ENCODE data around the gene DGKQ. TPM values are rescaled to one million over a fixed set of nuclear protein-coding genes. Genes with fewer than 3 reads are reported as not detected.

DGKQ gene
- total and polyA plus RNA-seq, 9 of the 15 experiments (the other 6 are each of a cell fraction or from before 2014, with no cell fraction given) = 0.17 to 22.0 (median 5.6) TPM

- Histone ChIP-seq H3K4me2 (ENCODE audit: insufficient read depth, low read length) (no peak overlapping the region), H3K9me3 (replicated peaks; ENCODE audit: control insufficient read depth, insufficient read depth, low read depth, low read length) (no peaks in the 10 kb centered on the region), H4K20me1 (replicated peaks; ENCODE audit: control insufficient read depth, insufficient read depth, low read length) (no peaks in the 10 kb centered on the region), H3K4me1 (replicated peaks in 1 of 2; ENCODE audit: control insufficient read depth in 2 of 2, insufficient read depth in 2 of 2, low read length in 2 of 2) (peaks cover 7 to 39% of the 10 kb centered on the region in 2 experiments; a peak in 3 of 5 replicates), H3K36me3 (ENCODE audit: control insufficient read depth, insufficient read depth, low read length) (no peaks in the 10 kb centered on the region), H2AFZ (ENCODE audit: low read depth, low read length) (no peak overlapping the region), H3K27me3 (ENCODE audit: control insufficient read depth in 2 of 2, insufficient read depth in 2 of 2, low read length in 2 of 2) (no peaks in the 10 kb centered on the region), H3K4me3 (no peak overlapping the region), H3K27ac (ENCODE audit: extremely low read depth, low read depth, low read length) (no peak overlapping the region), H3K79me2 (ENCODE audit: control insufficient read depth, insufficient read depth, low read length) (no peaks in the 10 kb centered on the region), H3K9ac (ENCODE audit: insufficient read depth in 1 of 2, low read depth in 2 of 2, low read length in 2 of 2) (no peak overlapping the region), H3K9me1 (ENCODE audit: control insufficient read depth, insufficient read depth, low read length) (no peaks in the 10 kb centered on the region)
- TF ChIP-seq MIER1 (IDR thresholded peaks at IDR 0.05; ENCODE audit: low read depth) = no peak
- TF ChIP-seq, protein P1, sequence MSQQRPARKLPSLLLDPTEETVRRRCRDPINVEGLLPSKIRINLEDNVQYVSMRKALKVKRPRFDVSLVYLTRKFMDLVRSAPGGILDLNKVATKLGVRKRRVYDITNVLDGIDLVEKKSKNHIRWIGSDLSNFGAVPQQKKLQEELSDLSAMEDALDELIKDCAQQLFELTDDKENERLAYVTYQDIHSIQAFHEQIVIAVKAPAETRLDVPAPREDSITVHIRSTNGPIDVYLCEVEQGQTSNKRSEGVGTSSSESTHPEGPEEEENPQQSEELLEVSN (IDR thresholded peaks at IDR 0.05; ENCODE audit: borderline replicate concordance in 1 of 2, extremely low read depth in 1 of 2, insufficient read depth in 1 of 2, insufficient read length in 1 of 2, low read depth in 1 of 2, low read length in 1 of 2, poor library complexity in 1 of 2, severe bottlenecking in 1 of 2) = no peak
- 0 out of 2 replicates have a peak, but pooled peaks have one; percentile 4 for TF ChIP-seq RBFOX2 (IDR thresholded peaks at IDR 0.05; ENCODE audit: low read depth, low read length)
- intact Hi-C loops (cut with micrococcal nuclease) = no loop called here
- WGBS (ENCODE audit: insufficient coverage, low coverage, missing lambda C conversion rate) = 66% methylated on average over 17 of the region's 25 CpGs
- no peak for DNase-seq (ENCODE audit: extremely low read depth in 1 of 4, low spot score in 3 of 4)
- in situ Hi-C loops (cut with MboI) = no loop called here
- no peak for ATAC-seq
- BruUV-seq (replicated peaks) = no TSS peak
- FAIRE-seq = no peak
- POLR2A ChIA-PET = interaction anchor here (0.6 to 1.2 kb wide), 3 partner anchors 12 to 185 kb away, joined by 3 to 4 read pairs (median 3); partner anchors contain the start of gene IDUA
- CTCF ChIA-PET (ENCODE audit: low intra/inter-chr PET ratio) = no interaction called here
Measured at GRCh38 chr4:1004557-1005485, 31.5 kb upstream of the DGKQ start.
